Stimulated activated CD4-positive, alpha-beta T cell treated with anti-CD3 and anti-CD28 coated beads, Interleukin-12 subunit alpha, Interleukin-12 subunit beta, amount 100 ng/mL, for 24 hours (primary cell): ENCODE measurements around the gene ASB6.
"Not testable (repeated sequence)": the region's sequence is repeated elsewhere in the genome, so short reads cannot be mapped to it uniquely, and the experiment has no call there.

Source experiments
- DNase-seq, 2 experiments: peaks; one replicate each; pipeline ENCODE4 v3.0.0-alpha.2; 2020; ENCODE audit warnings: low read depth in 2 of 2

The ASB6 gene

GRCh38 chr9:129667378-129667777, 25.4 kb upstream of the ASB6 start:
- no peak for DNase-seq

- DNase-seq, result no peak
Observed at GRCh38 chr9:129666575-129666974, 24.6 kb upstream of the ASB6 start.

- DNase-seq, result no peak
Observed at GRCh38 chr9:129665814-129666520, 24.0 kb upstream of the ASB6 start.

GRCh38 chr9:129665389-129665775, 23.4 kb upstream of the ASB6 start, which contains the start of gene PRRX2:
PRRX2 (plus strand) TSS chr9:129665647; CDS start chr9:129665868, 221 bp downstream.
- peak in 1 of 2 experiments; percentile 38 for DNase-seq

- no peak for DNase-seq
Observed at GRCh38 chr9:129664746-129665388, 22.9 kb upstream of the ASB6 start.

- DNase-seq, result not testable (repeated sequence)
Observed at GRCh38 chr9:129662239-129662638, 20.3 kb upstream of the ASB6 start.

- DNase-seq, result no peak
Observed at GRCh38 chr9:129661029-129661428, 19.1 kb upstream of the ASB6 start.

GRCh38 chr9:129656795-129657390, 14.9 kb upstream of the ASB6 start:
- no peak for DNase-seq

- no peak for DNase-seq
Observed at GRCh38 chr9:129655696-129656095, 13.7 kb upstream of the ASB6 start.

- DNase-seq, result no peak
Observed at GRCh38 chr9:129655154-129655553, 13.2 kb upstream of the ASB6 start.

GRCh38 chr9:129654554-129655040, 12.6 kb upstream of the ASB6 start:
- DNase-seq, result no peak

- no peak for DNase-seq
Observed at GRCh38 chr9:129653823-129654553, 12.0 kb upstream of the ASB6 start.

GRCh38 chr9:129650680-129651235, 8.8 kb upstream of the ASB6 start:
- DNase-seq, result no peak

GRCh38 chr9:129649726-129650679, 8.1 kb upstream of the ASB6 start:
- no peak for DNase-seq

- no peak for DNase-seq
Observed at GRCh38 chr9:129648764-129649115, 6.8 kb upstream of the ASB6 start.

- no peak for DNase-seq
Observed at GRCh38 chr9:129648092-129648763, 6.3 kb upstream of the ASB6 start.

- DNase-seq, result no peak
Observed at GRCh38 chr9:129647635-129648034, 5.7 kb upstream of the ASB6 start.

- DNase-seq, result no peak
Observed at GRCh38 chr9:129646654-129647053, 4.7 kb upstream of the ASB6 start.

GRCh38 chr9:129646252-129646651, 4.3 kb upstream of the ASB6 start:
- no peak for DNase-seq

GRCh38 chr9:129644902-129645301, 3.0 kb upstream of the ASB6 start:
- DNase-seq, result no peak
